Left ventricle myocardium inferior (tissue), 1 donor: Measurements from ENCODE around the gene NAALADL2. TPM values are rescaled to one million over a fixed set of nuclear protein-coding genes. Genes with fewer than 3 reads are reported as not detected.

Experiments used
- DNase-seq: peaks from one replicate; pipeline ENCODE4 v3.0.0-alpha.2; 2020
- H3K27ac ChIP-seq: fragments of 200-600 bp; replicated peaks from 2 replicates; pipeline ENCODE4 v1.8.0; 2021
- H3K27me3 ChIP-seq: fragments of 200-600 bp; 2 replicates; pipeline ENCODE4 v1.8.0; 2021; ENCODE audit warnings: low read depth
- H3K36me3 ChIP-seq: fragments of 200-600 bp; 2 replicates; pipeline ENCODE4 v1.8.0; 2021
- H3K4me1 ChIP-seq: fragments of 200-600 bp; 2 replicates; pipeline ENCODE4 v1.8.0; 2021
- H3K4me3 ChIP-seq: fragments of 200-600 bp; 2 replicates; pipeline ENCODE4 v1.8.0; 2021; ENCODE audit warnings: mild to moderate bottlenecking, moderate library complexity
- H3K9me3 ChIP-seq: fragments of 200-600 bp; replicated peaks from 2 replicates; pipeline ENCODE4 v1.8.0; 2021
- intact Hi-C: fragments of 100-400 bp; cut with micrococcal nuclease; formaldehyde crosslinking; loops from one replicate; pipeline ENCODE4 v1.11.0; 2022
- total RNA-seq: library from RNA; stranded (reverse); fragmentation: NEBNext Ultra II Directional; extraction: Animal tissue kit (Norgen Biotek cat#: 25700); gene quantifications from one replicate; pipeline ENCODE4 v1.2.1, GENCODE V29; 2021
- TF ChIP-seq, protein P1 (sequence below): fragments of 200-600 bp; IDR thresholded peaks from 2 replicates; pipeline ENCODE4 v1.8.0; 2021; ENCODE audit warnings: antibody characterized with exemption, mild to moderate bottlenecking, borderline replicate concordance
- donor health status: DM: no; HTN: yes; CAD: no; lungs with severe emphysema.

Gene NAALADL2
- total RNA-seq, 1 donor from 2014 or later, result 5.8 TPM

DNA sequence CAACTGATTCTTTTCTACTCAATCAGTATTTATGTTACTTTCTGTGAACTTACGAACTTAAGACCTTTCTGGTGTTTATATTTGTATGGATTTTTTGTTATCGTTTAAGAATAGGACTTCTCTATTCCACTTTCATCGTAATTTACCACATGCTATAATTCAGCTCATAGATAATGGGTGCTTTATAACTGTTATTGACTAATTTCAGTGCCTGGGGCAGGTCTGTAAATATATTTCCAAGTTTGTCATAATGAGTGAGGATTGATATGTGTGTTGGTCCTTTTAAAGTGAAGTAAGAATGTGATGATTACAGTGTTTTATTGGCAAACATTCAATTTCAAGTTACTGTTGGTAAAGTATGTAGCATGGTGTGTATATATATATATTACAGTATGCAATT is 1.8 kb upstream of the NAALADL2 start:
- TF ChIP-seq, protein P1, sequence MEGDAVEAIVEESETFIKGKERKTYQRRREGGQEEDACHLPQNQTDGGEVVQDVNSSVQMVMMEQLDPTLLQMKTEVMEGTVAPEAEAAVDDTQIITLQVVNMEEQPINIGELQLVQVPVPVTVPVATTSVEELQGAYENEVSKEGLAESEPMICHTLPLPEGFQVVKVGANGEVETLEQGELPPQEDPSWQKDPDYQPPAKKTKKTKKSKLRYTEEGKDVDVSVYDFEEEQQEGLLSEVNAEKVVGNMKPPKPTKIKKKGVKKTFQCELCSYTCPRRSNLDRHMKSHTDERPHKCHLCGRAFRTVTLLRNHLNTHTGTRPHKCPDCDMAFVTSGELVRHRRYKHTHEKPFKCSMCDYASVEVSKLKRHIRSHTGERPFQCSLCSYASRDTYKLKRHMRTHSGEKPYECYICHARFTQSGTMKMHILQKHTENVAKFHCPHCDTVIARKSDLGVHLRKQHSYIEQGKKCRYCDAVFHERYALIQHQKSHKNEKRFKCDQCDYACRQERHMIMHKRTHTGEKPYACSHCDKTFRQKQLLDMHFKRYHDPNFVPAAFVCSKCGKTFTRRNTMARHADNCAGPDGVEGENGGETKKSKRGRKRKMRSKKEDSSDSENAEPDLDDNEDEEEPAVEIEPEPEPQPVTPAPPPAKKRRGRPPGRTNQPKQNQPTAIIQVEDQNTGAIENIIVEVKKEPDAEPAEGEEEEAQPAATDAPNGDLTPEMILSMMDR, result no peak
- Histone ChIP-seq H3K27ac (no peak overlapping the region), H3K4me1 (peaks cover under 1% of the 10 kb centered on the region), H3K4me3 (no peak overlapping the region), H3K36me3 (no peaks in the 10 kb centered on the region), H3K27me3 (no peaks in the 10 kb centered on the region), H3K9me3 (no peaks in the 10 kb centered on the region)
- intact Hi-C loops, result no loop called here
- DNase-seq, result no peak

DNA sequence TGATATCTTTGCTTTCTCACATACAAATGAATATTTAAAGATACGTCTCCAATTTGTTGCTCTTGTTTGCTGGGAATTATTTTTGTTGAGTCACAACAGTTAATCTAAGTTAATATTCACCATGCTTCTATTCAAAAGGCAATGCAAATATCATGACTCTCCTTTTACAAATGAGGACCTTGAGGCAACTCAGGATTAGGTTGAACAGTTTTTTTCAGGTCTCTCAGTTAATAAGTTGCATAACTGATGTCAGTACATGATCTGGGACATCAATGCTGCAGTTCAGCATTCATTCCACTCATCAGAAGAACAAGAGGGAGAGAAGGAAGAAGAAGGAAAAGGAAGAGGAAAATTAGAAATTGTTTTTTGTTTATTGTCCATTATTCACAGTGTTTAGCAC is 781 bp upstream of the NAALADL2 start:
- Histone ChIP-seq H3K27ac (no peak overlapping the region), H3K4me3 (no peak overlapping the region), H3K27me3 (no peaks in the 10 kb centered on the region), H3K36me3 (no peaks in the 10 kb centered on the region), H3K4me1 (peaks cover 6% of the 10 kb centered on the region), H3K9me3 (no peaks in the 10 kb centered on the region)
- TF ChIP-seq, protein P1, result no peak
- intact Hi-C loops, result no loop called here
- no peak for DNase-seq

DNA sequence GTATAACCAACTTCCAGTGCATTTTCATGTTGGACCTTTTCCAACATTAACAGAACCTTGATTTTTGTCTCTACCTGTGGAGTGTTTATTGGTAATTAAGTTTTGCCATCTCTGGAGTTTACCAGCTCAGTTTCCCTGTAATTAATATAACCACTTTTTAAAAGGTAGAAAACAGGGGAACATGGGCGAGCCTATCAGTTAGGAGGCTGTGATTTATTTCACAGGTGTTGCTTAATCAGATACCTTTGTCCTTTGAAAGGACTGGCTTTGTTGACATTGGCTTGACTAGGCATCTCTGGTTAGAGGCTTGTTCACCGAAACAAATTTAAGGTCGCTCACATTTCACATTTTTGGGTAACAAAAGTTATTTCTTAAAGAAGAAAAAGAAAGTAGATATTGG is 622 bp downstream of the NAALADL2 start:
- H3K27ac ChIP-seq, result no peak overlapping the region
- no peak overlapping the region for H3K4me3 ChIP-seq
- no peaks in the 10 kb centered on the region for H3K27me3 ChIP-seq
- DNase-seq, result no peak
- TF ChIP-seq, protein P1, result no peak
- intact Hi-C loops, result no loop called here
- H3K4me1 ChIP-seq, result peaks cover 6% of the 10 kb centered on the region
- H3K9me3 ChIP-seq, result no peaks in the 10 kb centered on the region
- no peaks in the 10 kb centered on the region for H3K36me3 ChIP-seq

DNA sequence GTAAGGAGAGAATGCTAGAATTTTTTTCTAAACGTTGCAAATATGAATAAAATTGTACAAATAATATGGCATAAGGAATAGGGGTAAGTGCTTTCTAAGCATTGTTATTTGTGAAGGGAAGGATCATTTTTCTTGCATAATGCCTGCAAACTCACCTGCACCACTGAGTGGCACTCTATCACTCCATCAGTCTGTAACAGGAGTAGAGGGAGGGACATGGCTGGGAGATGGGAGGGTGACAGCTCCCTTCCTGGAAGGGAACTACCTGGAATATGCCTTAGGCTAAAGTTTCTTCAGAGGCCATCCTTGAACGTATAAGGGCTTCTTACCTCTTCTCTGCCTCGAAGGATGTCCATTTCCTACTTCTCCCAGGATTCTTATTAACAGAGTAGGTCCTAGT is 3.0 kb downstream of the NAALADL2 start:
- intact Hi-C loops, result no loop called here
- no peak for DNase-seq
- H3K4me1 ChIP-seq, result peaks cover 6% of the 10 kb centered on the region
- H3K27ac ChIP-seq, result no peak overlapping the region
- H3K27me3 ChIP-seq, result no peaks in the 10 kb centered on the region
- H3K36me3 ChIP-seq, result no peaks in the 10 kb centered on the region
- no peaks in the 10 kb centered on the region for H3K9me3 ChIP-seq
- TF ChIP-seq, protein P1, result no peak
- no peak overlapping the region for H3K4me3 ChIP-seq

DNA sequence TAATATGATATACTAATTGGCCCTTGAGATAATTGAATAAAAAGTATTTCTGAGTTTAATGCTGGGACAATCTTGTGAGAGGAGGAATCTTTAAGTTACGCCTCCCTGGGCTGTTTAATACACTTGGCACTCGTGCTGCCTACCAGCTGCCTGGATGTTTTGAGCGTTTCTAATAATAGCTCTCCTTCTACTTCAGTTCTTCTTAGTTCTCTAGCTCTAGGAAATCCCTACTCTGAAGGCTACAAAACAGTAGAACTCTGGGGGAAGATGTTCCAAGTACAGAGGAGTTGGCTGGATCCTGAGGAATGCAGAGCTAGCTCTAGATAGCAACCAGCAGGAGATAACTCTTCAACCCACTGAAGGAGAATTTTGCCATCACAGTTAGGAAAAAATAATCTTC is 3.5 kb downstream of the NAALADL2 start:
- TF ChIP-seq, protein P1, result no peak
- Histone ChIP-seq H3K27ac (no peak overlapping the region), H3K36me3 (no peaks in the 10 kb centered on the region), H3K4me3 (no peak overlapping the region), H3K9me3 (no peaks in the 10 kb centered on the region), H3K27me3 (no peaks in the 10 kb centered on the region), H3K4me1 (peaks cover 6% of the 10 kb centered on the region)
- no peak for DNase-seq
- intact Hi-C loops, result no loop called here

DNA sequence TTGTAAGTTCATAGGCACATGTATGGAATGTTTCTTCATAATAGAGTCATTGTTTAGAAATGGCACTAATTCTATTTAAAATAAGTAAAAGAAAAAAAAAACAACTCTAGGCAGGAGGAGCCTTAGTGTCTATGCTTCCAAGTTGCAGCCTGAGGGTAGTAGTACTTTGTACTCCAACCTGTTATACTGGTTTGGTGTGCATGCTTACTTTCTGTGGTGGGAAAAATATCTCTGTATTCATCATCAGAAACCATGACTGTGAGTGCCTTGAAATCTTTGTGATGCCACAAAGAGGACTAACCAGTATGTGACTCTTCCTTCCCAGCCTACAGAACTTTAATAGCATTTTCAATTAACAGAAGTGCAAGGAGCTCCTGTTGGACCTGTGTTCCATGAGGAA is 4.4 kb downstream of the NAALADL2 start:
- peaks cover 6% of the 10 kb centered on the region for H3K4me1 ChIP-seq
- no peak overlapping the region for H3K27ac ChIP-seq
- DNase-seq, result no peak
- intact Hi-C loops, result no loop called here
- TF ChIP-seq, protein P1, result no peak
- H3K4me3 ChIP-seq, result no peak overlapping the region
- no peaks in the 10 kb centered on the region for H3K36me3 ChIP-seq
- H3K27me3 ChIP-seq, result no peaks in the 10 kb centered on the region
- no peaks in the 10 kb centered on the region for H3K9me3 ChIP-seq
